CD4-positive, alpha-beta T cell (primary cell): Measurements from ENCODE around the gene PFKFB3. TPM values are rescaled to one million over a fixed set of nuclear protein-coding genes. Genes with fewer than 3 reads are reported as not detected.
A peak's percentile ranks its signal among the peaks of the same experiment; 100 is the strongest.

Source experiments
- ATAC-seq: fragments of 200-7000 bp; cut with Tn5 transposase; one replicate; pipeline ENCODE4 v1.10.0; 2022; ENCODE audit warnings: mild to moderate bottlenecking; ENCODE audit not compliant: poor library complexity
- CTCF ChIA-PET: fragments of 350-600 bp; sonication (Branson Sonifier 250); formaldehyde crosslinking; loops from one replicate; lab custom pipeline; 2021; ENCODE audit warnings: antibody characterized with exemption, inconsistent platforms; lab: Charles Lee
- POLR2A ChIA-PET: fragments of 350-600 bp; sonication (Branson Sonifier 250); formaldehyde crosslinking; loops from one replicate; lab custom pipeline; 2021; ENCODE audit warnings: antibody characterized with exemption, inconsistent platforms; lab: Charles Lee
- DNase-seq, 14 experiments: peaks; one replicate each; pipeline ENCODE4 v3.0.0-alpha.2; 2013 to 2020; ENCODE audit warnings: mixed read lengths in 2 of 14
- H3K27ac ChIP-seq, 2 donors: one replicate each; pipeline versions ENCODE4 v1.5.1 to v1.7.0; 2013; ENCODE audit warnings: low read length in 2 of 2, low read depth in 1 of 2, mild to moderate bottlenecking in 1 of 2
- H3K27me3 ChIP-seq, 2 experiments: 1 replicate in 1 of 2; 2 replicates in 1 of 2; pipeline versions ENCODE4 v1.6.1 to v1.7.0; 2013; ENCODE audit warnings: low read length in 2 of 2, control low read depth in 1 of 2, mild to moderate bottlenecking in 1 of 2, moderate library complexity in 1 of 2; ENCODE audit not compliant: insufficient read depth in 2 of 2, control insufficient read depth in 1 of 2
- H3K36me3 ChIP-seq: one replicate; pipeline ENCODE4 v1.6.1; 2013; ENCODE audit warnings: low read length, control low read depth; ENCODE audit not compliant: insufficient read depth
- H3K4me1 ChIP-seq: one replicate; pipeline ENCODE4 v1.6.1; 2013; ENCODE audit warnings: low read length, control low read depth; ENCODE audit not compliant: insufficient read depth
- H3K4me3 ChIP-seq: one replicate; pipeline ENCODE4 v1.5.1; 2013; ENCODE audit warnings: mild to moderate bottlenecking, low read length, moderate library complexity
- H3K9me3 ChIP-seq, 2 experiments: 1 replicate in 1 of 2; 2 replicates in 1 of 2; pipeline versions ENCODE4 v1.6.1 to v1.7.0; 2013; ENCODE audit warnings: low read length in 2 of 2, mild to moderate bottlenecking in 2 of 2, control low read depth in 1 of 2, moderate library complexity in 1 of 2; ENCODE audit not compliant: control insufficient read depth in 1 of 2, insufficient read depth in 1 of 2
- H3K27ac Mint-ChIP-seq: one replicate; pipeline ENCODE4 v1.8.0; 2020; ENCODE audit warnings: mixed read lengths
- H3K27me3 Mint-ChIP-seq: one replicate; pipeline ENCODE4 v1.8.0; 2021; ENCODE audit warnings: mixed read lengths
- H3K36me3 Mint-ChIP-seq: one replicate; pipeline ENCODE4 v1.8.0; 2021; ENCODE audit warnings: low read depth, mixed read lengths
- H3K4me1 Mint-ChIP-seq: one replicate; pipeline ENCODE4 v1.8.0; 2021; ENCODE audit warnings: low read depth, mixed read lengths
- H3K4me3 Mint-ChIP-seq: one replicate; pipeline ENCODE4 v1.8.0; 2020; ENCODE audit warnings: mild to moderate bottlenecking, mixed read lengths
- H3K9me3 Mint-ChIP-seq: one replicate; pipeline ENCODE4 v1.8.0; 2020; ENCODE audit warnings: mixed read lengths
- intact Hi-C, 2 experiments: fragments of 100-400 bp; cut with DNase I in 1 of 2; cut with micrococcal nuclease in 1 of 2; formaldehyde crosslinking; loops; one replicate each; pipeline versions ENCODE4 v1.15.1 to v1.9.0; 2023 to 2025; cut with DNase I, micrococcal nuclease
- total RNA-seq, 174 experiments: library from RNA in 2 of 174; stranded (reverse) in 2 of 174; gene quantifications; one replicate each; pipeline ENCODE4 v1.2.3 and lab custom pipeline; 2021 to 2026
- TF ChIP-seq, protein P1 (sequence below): fragments of 200-600 bp; IDR thresholded peaks from one replicate; pipeline ENCODE4 v1.8.0; 2022; ENCODE audit warnings: antibody characterized with exemption, mild to moderate bottlenecking

Gene PFKFB3
- total RNA-seq, 2 experiments from 2014 or later = 142 to 145 TPM

DNA sequence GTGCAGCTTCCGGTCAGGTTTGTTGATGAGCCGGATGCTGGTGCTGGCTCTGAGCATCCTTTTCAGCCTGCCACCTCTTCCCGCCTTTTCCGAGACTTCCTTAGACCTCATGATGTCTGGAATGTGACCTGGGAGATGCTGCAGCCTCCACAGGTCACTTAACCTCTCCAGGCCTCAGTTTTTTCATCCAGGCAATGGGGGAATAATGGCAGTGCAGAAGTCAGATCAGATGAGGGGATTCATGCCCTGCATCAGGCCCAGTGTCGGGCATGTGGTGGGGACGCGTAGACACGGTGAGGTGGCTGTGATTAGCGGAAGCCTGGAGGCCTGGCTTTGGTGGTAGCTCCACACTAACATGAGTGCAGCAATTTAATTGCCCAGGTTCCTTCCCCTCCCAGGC, 24.6 kb downstream of the PFKFB3 start:
- peak overlapping the region; percentile 14 for H3K27ac Mint-ChIP-seq
- Histone ChIP-seq H3K9me3 (no peaks in the 10 kb centered on the region), H3K27ac (no peak overlapping the region), H3K4me3 (no peak overlapping the region), H3K36me3 (peaks cover 78% of the 10 kb centered on the region), H3K27me3 (no peaks in the 10 kb centered on the region), H3K4me1 (peaks cover 3% of the 10 kb centered on the region)
- DNase-seq = no peak
- no peaks in the 10 kb centered on the region for H3K27me3 Mint-ChIP-seq
- H3K36me3 Mint-ChIP-seq = peaks cover 99% of the 10 kb centered on the region
- CTCF ChIA-PET = interaction anchor here (1.7 kb wide), 1 partner anchor 25 kb away, joined by 3 read pairs; no protein-coding TSS in a partner anchor
- H3K4me3 Mint-ChIP-seq = no peak overlapping the region
- no peak for ATAC-seq
- intact Hi-C loops = no loop called here
- TF ChIP-seq, protein P1, sequence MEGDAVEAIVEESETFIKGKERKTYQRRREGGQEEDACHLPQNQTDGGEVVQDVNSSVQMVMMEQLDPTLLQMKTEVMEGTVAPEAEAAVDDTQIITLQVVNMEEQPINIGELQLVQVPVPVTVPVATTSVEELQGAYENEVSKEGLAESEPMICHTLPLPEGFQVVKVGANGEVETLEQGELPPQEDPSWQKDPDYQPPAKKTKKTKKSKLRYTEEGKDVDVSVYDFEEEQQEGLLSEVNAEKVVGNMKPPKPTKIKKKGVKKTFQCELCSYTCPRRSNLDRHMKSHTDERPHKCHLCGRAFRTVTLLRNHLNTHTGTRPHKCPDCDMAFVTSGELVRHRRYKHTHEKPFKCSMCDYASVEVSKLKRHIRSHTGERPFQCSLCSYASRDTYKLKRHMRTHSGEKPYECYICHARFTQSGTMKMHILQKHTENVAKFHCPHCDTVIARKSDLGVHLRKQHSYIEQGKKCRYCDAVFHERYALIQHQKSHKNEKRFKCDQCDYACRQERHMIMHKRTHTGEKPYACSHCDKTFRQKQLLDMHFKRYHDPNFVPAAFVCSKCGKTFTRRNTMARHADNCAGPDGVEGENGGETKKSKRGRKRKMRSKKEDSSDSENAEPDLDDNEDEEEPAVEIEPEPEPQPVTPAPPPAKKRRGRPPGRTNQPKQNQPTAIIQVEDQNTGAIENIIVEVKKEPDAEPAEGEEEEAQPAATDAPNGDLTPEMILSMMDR = no peak
- H3K4me1 Mint-ChIP-seq = peaks cover 11% of the 10 kb centered on the region
- POLR2A ChIA-PET = no interaction called here
- H3K9me3 Mint-ChIP-seq = no peaks in the 10 kb centered on the region

DNA sequence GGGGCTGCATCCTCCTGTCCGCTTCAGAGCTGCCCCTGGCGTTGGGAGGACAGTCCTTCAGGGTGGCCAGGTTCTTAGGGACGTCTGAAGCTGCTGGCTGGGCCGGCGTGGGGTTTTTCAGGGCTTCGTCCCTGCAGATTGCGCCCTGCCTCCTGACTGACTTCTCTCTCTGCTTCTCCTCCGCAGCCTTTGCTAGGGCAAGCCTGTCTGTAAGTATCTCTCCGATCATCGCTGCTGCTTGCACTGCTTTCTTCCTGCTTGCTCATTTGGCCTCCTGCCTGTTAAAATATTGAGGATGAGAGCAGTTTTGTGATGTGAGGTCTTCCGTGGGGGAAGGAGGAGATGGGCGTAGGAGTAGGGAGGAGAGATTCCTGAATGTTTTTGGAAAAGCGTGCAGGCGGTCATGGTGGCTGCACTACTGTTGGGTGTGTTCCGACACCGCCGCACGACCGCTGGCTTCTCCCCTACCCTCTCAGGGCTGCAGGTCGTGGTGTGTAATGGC, 25.3 kb downstream of the PFKFB3 start:
- peaks cover 3% of the 10 kb centered on the region for H3K4me1 ChIP-seq
- ChIA-PET CTCF (interaction anchor here (1.7 kb wide), 1 partner anchor 26 kb away, joined by 3 read pairs; no protein-coding TSS in a partner anchor), POLR2A (no interaction called here)
- DNase-seq = peak in 1 of 14 experiments; percentile 2
- ATAC-seq = no peak
- Mint-ChIP-seq H3K4me1 (peaks cover 11% of the 10 kb centered on the region), H3K9me3 (no peaks in the 10 kb centered on the region), H3K27me3 (no peaks in the 10 kb centered on the region), H3K4me3 (no peak overlapping the region), H3K27ac (peak overlapping the region; percentile 14), H3K36me3 (peaks cover 99% of the 10 kb centered on the region)
- no peak overlapping the region for H3K4me3 ChIP-seq
- H3K9me3 ChIP-seq = no peaks in the 10 kb centered on the region
- no peaks in the 10 kb centered on the region for H3K27me3 ChIP-seq
- TF ChIP-seq, protein P1 = no peak
- H3K36me3 ChIP-seq = peaks cover 78% of the 10 kb centered on the region
- no peak overlapping the region for H3K27ac ChIP-seq
- intact Hi-C loops = no loop called here

DNA sequence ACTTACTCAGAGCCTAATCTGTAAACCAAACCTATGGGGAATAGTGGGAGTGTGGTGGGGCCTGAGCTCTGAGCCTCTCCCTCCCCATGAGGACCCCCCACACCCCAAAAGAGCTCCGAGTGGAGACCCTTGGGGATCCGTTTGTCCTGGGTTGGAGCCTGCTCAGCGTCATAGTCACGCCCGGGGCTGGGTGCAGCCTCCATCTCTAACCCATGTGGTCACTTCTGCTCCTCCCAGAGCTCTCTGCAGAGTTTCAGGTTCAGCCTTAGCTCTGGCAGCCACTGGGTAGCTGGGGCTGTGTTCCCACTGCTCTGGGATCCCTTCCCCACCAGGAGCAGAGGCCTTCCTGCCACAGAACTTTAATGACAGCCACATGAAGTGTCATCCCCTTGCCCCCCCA, 25.9 kb downstream of the PFKFB3 start:
- no peak for ATAC-seq
- CTCF ChIA-PET = interaction anchor here (1.7 kb wide), 1 partner anchor 26 kb away, joined by 3 read pairs; no protein-coding TSS in a partner anchor
- peaks cover 11% of the 10 kb centered on the region for H3K4me1 Mint-ChIP-seq
- intact Hi-C loops = no loop called here
- POLR2A ChIA-PET = no interaction called here
- DNase-seq = peak in 1 of 14 experiments; percentile 7
- no peaks in the 10 kb centered on the region for H3K27me3 Mint-ChIP-seq
- H3K4me1 ChIP-seq = peaks cover 3% of the 10 kb centered on the region
- H3K36me3 ChIP-seq = peaks cover 78% of the 10 kb centered on the region
- H3K9me3 ChIP-seq = no peaks in the 10 kb centered on the region
- no peak overlapping the region for H3K27ac Mint-ChIP-seq
- no peaks in the 10 kb centered on the region for H3K27me3 ChIP-seq
- TF ChIP-seq, protein P1 = no peak
- no peaks in the 10 kb centered on the region for H3K9me3 Mint-ChIP-seq
- H3K4me3 ChIP-seq = no peak overlapping the region
- H3K27ac ChIP-seq = no peak overlapping the region
- no peak overlapping the region for H3K4me3 Mint-ChIP-seq
- peaks cover 98% of the 10 kb centered on the region for H3K36me3 Mint-ChIP-seq
